ENCODE data around the gene KRT82. TPM values are rescaled to one million over a fixed set of nuclear protein-coding genes. Genes with fewer than 3 reads are reported as not detected.
"Not testable (repeated sequence)": the region's sequence is repeated elsewhere in the genome, so short reads cannot be mapped to it uniquely, and the experiment has no call there.

The KRT82 gene
- not detected for total RNA-seq

DNA sequence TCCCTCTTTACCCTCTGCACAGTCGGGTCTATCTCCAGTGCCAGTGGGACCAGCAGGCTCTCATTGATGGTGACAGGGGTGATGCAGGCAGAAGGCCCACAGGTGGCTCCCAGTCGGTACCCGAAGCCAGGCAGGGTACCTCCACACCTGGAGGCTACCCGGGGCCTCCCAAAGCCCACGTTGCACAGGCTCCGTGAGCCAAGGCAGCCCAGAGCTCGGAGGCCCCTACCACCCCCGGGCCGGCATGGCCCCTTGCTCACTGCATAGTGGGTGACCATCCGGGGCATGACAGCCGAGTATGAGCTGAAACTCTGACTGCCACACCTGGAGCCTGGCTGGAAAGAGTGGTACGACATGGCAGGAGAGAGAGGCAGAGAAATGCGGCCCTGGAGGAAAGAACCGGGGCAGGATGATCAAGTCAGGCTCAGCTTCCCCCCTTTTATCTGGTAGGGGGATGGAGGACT lies at the start of gene KRT82:
Gene KRT82 (minus strand): TSS at position 414 of the 464 bp plus-strand sequence. CDS start 58 bp downstream, at position 356.
- no peak for DNase-seq (ENCODE audit: low spot score in 2 of 2)
- TF ChIP-seq POLR2AphosphoS5 (IDR thresholded peaks at IDR 0.05) = no peak
- no peak for TF ChIP-seq POLR2A (IDR thresholded peaks at IDR 0.05)
- TF ChIP-seq, protein P1, sequence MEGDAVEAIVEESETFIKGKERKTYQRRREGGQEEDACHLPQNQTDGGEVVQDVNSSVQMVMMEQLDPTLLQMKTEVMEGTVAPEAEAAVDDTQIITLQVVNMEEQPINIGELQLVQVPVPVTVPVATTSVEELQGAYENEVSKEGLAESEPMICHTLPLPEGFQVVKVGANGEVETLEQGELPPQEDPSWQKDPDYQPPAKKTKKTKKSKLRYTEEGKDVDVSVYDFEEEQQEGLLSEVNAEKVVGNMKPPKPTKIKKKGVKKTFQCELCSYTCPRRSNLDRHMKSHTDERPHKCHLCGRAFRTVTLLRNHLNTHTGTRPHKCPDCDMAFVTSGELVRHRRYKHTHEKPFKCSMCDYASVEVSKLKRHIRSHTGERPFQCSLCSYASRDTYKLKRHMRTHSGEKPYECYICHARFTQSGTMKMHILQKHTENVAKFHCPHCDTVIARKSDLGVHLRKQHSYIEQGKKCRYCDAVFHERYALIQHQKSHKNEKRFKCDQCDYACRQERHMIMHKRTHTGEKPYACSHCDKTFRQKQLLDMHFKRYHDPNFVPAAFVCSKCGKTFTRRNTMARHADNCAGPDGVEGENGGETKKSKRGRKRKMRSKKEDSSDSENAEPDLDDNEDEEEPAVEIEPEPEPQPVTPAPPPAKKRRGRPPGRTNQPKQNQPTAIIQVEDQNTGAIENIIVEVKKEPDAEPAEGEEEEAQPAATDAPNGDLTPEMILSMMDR (IDR thresholded peaks at IDR 0.05) = no peak

DNA sequence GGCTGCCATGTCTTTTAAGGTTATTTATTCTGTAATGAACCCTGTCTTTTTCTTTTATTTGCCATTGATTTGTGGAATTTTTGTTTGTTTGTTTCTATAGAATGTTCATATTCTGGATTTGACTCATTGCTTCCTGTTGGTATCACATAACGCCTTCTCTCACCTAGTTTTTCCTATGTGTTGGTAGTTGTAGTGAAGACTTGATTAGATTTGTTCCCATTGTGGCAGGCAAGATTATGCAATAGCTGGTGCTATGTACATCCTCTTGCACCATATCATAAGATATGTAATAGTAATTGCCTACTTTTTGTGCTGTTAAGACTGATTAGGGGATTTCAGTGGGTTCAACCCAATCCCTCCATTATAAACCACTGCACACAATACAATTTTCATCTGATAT lies 49.7 kb upstream of the KRT82 start:
- TF ChIP-seq POLR2A (IDR thresholded peaks at IDR 0.05) (no peak), POLR2AphosphoS5 (IDR thresholded peaks at IDR 0.05) (no peak)
- TF ChIP-seq, protein P1 (IDR thresholded peaks at IDR 0.05) = no peak
- intact Hi-C loops (cut with DNase I; ENCODE audit: low total_unique reads) = no loop called here
- H3K4me1 ChIP-seq = peaks cover 0 to 5% of the 10 kb centered on the region in 2 donors
- H3K4me3 ChIP-seq = no peak overlapping the region
- no peaks in the 10 kb centered on the region for H3K36me3 ChIP-seq
- H3K27ac ChIP-seq = no peak overlapping the region
- no peaks in the 10 kb centered on the region for H3K9me3 ChIP-seq
- no peaks in the 10 kb centered on the region for H3K27me3 ChIP-seq
- no peak for DNase-seq (ENCODE audit: low spot score in 2 of 2)

More for the DNA sequence above, at the start of gene KRT82:
- H3K27me3 ChIP-seq = no peaks in the 10 kb centered on the region
- no peaks in the 10 kb centered on the region for H3K4me1 ChIP-seq
- H3K36me3 ChIP-seq = no peaks in the 10 kb centered on the region
- no peak within 1 kb of the TSS for H3K4me3 ChIP-seq
- H3K27ac ChIP-seq = no peak within 1 kb of the TSS
- intact Hi-C loops (cut with DNase I; ENCODE audit: low total_unique reads) = no loop called here
- no peaks in the 10 kb centered on the region for H3K9me3 ChIP-seq

DNA sequence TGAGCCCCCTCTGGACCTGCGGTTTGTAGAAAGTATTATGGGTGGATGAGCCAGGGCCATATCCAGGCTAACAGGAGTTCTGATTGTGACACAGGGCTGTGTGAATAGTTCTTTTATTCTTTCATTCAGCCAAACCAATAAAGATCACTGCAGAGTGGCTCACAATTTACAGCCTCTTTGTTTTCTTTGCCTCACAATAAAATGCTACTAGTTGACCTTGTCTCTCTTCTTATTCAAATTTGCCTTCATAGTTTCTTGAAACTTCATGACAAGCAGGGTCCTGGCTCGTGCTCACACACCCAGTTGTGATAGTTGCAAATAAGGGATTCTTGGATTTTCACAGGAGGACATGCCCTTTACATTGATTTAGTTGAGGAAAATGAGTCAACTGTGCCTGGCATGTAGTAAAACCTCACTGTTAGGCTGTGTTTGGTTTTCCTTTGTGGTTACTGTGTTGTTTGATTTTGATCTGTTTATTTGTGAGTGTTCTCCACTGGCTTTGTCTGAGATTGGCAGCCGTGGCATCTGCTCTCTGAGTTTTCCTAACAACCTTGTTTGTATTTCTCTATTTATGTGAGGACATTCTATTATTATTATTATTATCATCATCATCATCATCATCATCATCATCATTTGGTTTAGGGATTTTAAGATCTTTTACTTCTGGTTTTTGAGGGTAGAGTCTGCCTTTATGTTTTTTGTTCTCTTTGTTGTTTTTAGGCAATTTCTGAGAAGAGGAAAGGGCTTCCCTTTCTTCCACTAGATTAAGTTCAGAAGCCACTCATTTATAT lies 48.5 kb upstream of the KRT82 start:
- Histone ChIP-seq H3K27me3 (no peaks in the 10 kb centered on the region), H3K9me3 (no peaks in the 10 kb centered on the region), H3K27ac (peak overlapping the region; percentile 69 to 83), H3K4me1 (peaks cover 0 to 5% of the 10 kb centered on the region in 2 donors), H3K4me3 (no peak overlapping the region), H3K36me3 (no peaks in the 10 kb centered on the region)
- no peak for TF ChIP-seq POLR2AphosphoS5 (IDR thresholded peaks at IDR 0.05)
- TF ChIP-seq, protein P1 (IDR thresholded peaks at IDR 0.05) = no peak
- TF ChIP-seq POLR2A (IDR thresholded peaks at IDR 0.05) = no peak
- intact Hi-C loops (cut with DNase I; ENCODE audit: low total_unique reads) = no loop called here
- no peak for DNase-seq (ENCODE audit: low spot score in 2 of 2)

DNA sequence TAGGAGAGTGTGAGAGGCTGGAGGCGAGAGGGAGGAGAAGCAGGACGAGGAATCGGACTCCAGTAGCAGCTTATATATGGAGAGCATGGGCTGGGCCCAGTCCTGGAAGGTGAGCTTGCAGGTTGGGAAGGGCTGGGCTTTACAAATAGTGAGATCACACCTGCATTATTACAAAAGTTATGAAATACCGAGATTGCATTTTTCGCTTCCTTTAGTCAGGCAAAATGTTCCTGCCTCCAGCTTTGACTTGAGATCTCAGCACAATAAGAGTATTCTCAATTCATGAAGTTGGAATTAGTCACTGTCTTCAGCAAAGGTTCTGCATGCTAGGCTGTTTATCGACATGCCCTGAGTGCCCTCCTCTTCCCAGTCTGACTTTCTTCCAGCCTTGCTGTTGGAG lies 46.0 kb upstream of the KRT82 start, which contains the start of gene KRT6B:
Gene KRT6B (minus strand): TSS at position 46 of the 400 bp plus-strand sequence. CDS start 68 bp downstream, outside the sequence.
- H3K9me3 ChIP-seq = no peaks in the 10 kb centered on the region
- intact Hi-C loops (cut with DNase I; ENCODE audit: low total_unique reads) = no loop called here
- peak in 1 of 2 donors; percentile 53 for DNase-seq (ENCODE audit: low spot score in 2 of 2)
- no peaks in the 10 kb centered on the region for H3K36me3 ChIP-seq
- no peaks in the 10 kb centered on the region for H3K27me3 ChIP-seq
- TF ChIP-seq POLR2A (IDR thresholded peaks at IDR 0.05) = no peak
- TF ChIP-seq POLR2AphosphoS5 (IDR thresholded peaks at IDR 0.05) = peak in 1 of 3 donors; percentile 11
- TF ChIP-seq, protein P1 (IDR thresholded peaks at IDR 0.05) = no peak
- peak within 1 kb of the TSS; percentile 71 to 83 for H3K27ac ChIP-seq
- H3K4me3 ChIP-seq = peak within 1 kb of the TSS in 1 of 3 donors; percentile 40
- H3K4me1 ChIP-seq = peaks cover 0 to 5% of the 10 kb centered on the region in 2 donors

GRCh38 chr12:52448228-52448627 lies 42.1 kb upstream of the KRT82 start:
- Histone ChIP-seq H3K4me3 (no peak overlapping the region), H3K27ac (no peak overlapping the region), H3K36me3 (no peaks in the 10 kb centered on the region), H3K9me3 (no peaks in the 10 kb centered on the region), H3K4me1 (no peaks in the 10 kb centered on the region), H3K27me3 (no peaks in the 10 kb centered on the region)
- no peak for DNase-seq (ENCODE audit: low spot score in 2 of 2)
- TF ChIP-seq POLR2AphosphoS5 (IDR thresholded peaks at IDR 0.05) (no peak), POLR2A (IDR thresholded peaks at IDR 0.05) (no peak)
- TF ChIP-seq, protein P1 (IDR thresholded peaks at IDR 0.05) = no peak
- intact Hi-C loops (cut with DNase I; ENCODE audit: low total_unique reads) = no loop called here

DNA sequence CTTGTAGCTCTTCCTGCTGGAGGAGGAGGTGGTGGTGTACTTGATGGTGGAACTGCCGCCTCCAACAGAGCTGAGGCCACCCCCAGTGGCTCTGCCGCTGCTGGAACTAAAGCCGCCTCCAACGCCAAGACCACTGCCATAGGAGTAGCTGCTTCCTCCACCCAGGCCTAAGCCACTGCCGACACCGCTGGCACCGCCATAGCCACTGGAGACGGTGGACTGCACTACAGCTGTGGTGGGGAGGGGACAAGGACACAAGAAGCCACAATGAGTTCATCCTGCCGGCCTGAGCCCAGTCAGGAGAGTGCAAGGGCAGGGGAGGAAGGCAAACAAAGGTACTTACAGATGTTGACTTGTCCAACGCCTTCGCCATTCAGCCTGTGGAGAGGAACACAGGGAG lies 41.1 kb upstream of the KRT82 start:
- DNase-seq (ENCODE audit: low spot score in 2 of 2); H3K27ac ChIP-seq; H3K27me3 ChIP-seq; H3K4me3 ChIP-seq; intact Hi-C loops (cut with DNase I; ENCODE audit: low total_unique reads); H3K36me3 ChIP-seq; H3K9me3 ChIP-seq; H3K4me1 ChIP-seq: not testable (repeated sequence)
